HEK293 (cell line): ENCODE measurements around the gene CMC1.

Experiments
- GLIS1 ChIP-seq: fragments of 450-650 bp; formaldehyde crosslinking; IDR thresholded peaks from 2 replicates; pipeline ENCODE4 v1.5.1; 2016; ENCODE audit warnings: missing biosample characterization, missing genetic modification characterization
- GLIS2 ChIP-seq: fragments of 450-650 bp; formaldehyde crosslinking; IDR thresholded peaks from 2 replicates; pipeline ENCODE4 v1.5.1; 2016; ENCODE audit warnings: missing biosample characterization, missing genetic modification characterization
- IKZF3 ChIP-seq: fragments of 450-650 bp; IDR thresholded peaks from 2 replicates; pipeline ENCODE4 v1.5.0; 2018; ENCODE audit warnings: missing biosample characterization, mild to moderate bottlenecking, missing genetic modification characterization, moderate library complexity
- KLF1 ChIP-seq: fragments of 450-650 bp; formaldehyde crosslinking; IDR thresholded peaks from 2 replicates; pipeline ENCODE4 v1.5.1; 2016; ENCODE audit warnings: missing biosample characterization, missing genetic modification characterization
- KLF16 ChIP-seq: fragments of 450-650 bp; formaldehyde crosslinking; IDR thresholded peaks from 2 replicates; pipeline ENCODE4 v1.5.1; 2017; ENCODE audit warnings: missing biosample characterization, missing genetic modification characterization
- KLF7 ChIP-seq: fragments of 450-650 bp; formaldehyde crosslinking; IDR thresholded peaks from 2 replicates; pipeline ENCODE4 v1.5.1; 2016; ENCODE audit warnings: missing biosample characterization, missing genetic modification characterization, borderline replicate concordance
- SALL2 ChIP-seq: fragments of 450-650 bp; formaldehyde crosslinking; IDR thresholded peaks from 2 replicates; pipeline ENCODE4 v1.5.0; 2017; ENCODE audit warnings: missing biosample characterization, mild to moderate bottlenecking, missing genetic modification characterization, borderline replicate concordance
- SP7 ChIP-seq: fragments of 450-650 bp; formaldehyde crosslinking; IDR thresholded peaks from 2 replicates; pipeline ENCODE4 v1.5.1; 2016; ENCODE audit warnings: missing biosample characterization, missing genetic modification characterization
- ZBTB17 ChIP-seq: fragments of 450-650 bp; formaldehyde crosslinking; IDR thresholded peaks from 2 replicates; pipeline ENCODE4 v1.5.1; 2016; ENCODE audit warnings: missing biosample characterization, missing genetic modification characterization
- ZFP3 ChIP-seq: fragments of 450-650 bp; formaldehyde crosslinking; IDR thresholded peaks from 2 replicates; pipeline ENCODE4 v1.5.1; 2016; ENCODE audit warnings: low read depth, missing biosample characterization, missing genetic modification characterization
- ZFP37 ChIP-seq: fragments of 450-650 bp; formaldehyde crosslinking; IDR thresholded peaks from 2 replicates; pipeline ENCODE4 v1.5.1; 2016; ENCODE audit warnings: missing biosample characterization, missing genetic modification characterization
- ZNF114 ChIP-seq: fragments of 450-650 bp; formaldehyde crosslinking; IDR thresholded peaks from 2 replicates; pipeline ENCODE4 v1.5.0; 2017; ENCODE audit warnings: missing biosample characterization, missing genetic modification characterization
- ZNF184 ChIP-seq: fragments of 450-650 bp; IDR thresholded peaks from 2 replicates; pipeline ENCODE4 v1.5.1; 2018; ENCODE audit warnings: missing biosample characterization, mild to moderate bottlenecking, missing genetic modification characterization
- ZNF2 ChIP-seq: fragments of 450-650 bp; formaldehyde crosslinking; IDR thresholded peaks from 2 replicates; pipeline ENCODE4 v1.5.1; 2016; ENCODE audit warnings: missing biosample characterization, missing genetic modification characterization
- ZNF202 ChIP-seq: fragments of 450-650 bp; formaldehyde crosslinking; IDR thresholded peaks from 2 replicates; pipeline ENCODE4 v1.5.1; 2016; ENCODE audit warnings: missing biosample characterization, missing genetic modification characterization, borderline replicate concordance
- ZNF211 ChIP-seq: fragments of 450-650 bp; formaldehyde crosslinking; IDR thresholded peaks from 2 replicates; pipeline ENCODE4 v1.5.1; 2016; ENCODE audit warnings: low read depth, missing biosample characterization, missing genetic modification characterization
- ZNF23 ChIP-seq: fragments of 450-650 bp; formaldehyde crosslinking; IDR thresholded peaks from 2 replicates; pipeline ENCODE4 v1.5.1; 2016; ENCODE audit warnings: missing biosample characterization, missing genetic modification characterization, borderline replicate concordance
- ZNF341 ChIP-seq: fragments of 450-650 bp; formaldehyde crosslinking; IDR thresholded peaks from 2 replicates; pipeline ENCODE4; 2016; ENCODE audit warnings: low read depth, missing biosample characterization, missing genetic modification characterization
- ZNF394 ChIP-seq: fragments of 450-650 bp; formaldehyde crosslinking; IDR thresholded peaks from 2 replicates; pipeline ENCODE4 v1.5.1; 2016; ENCODE audit warnings: missing biosample characterization, missing genetic modification characterization, mild to moderate bottlenecking, moderate library complexity, borderline replicate concordance
- ZNF433 ChIP-seq: fragments of 450-650 bp; formaldehyde crosslinking; IDR thresholded peaks from 2 replicates; pipeline ENCODE4 v1.5.1; 2016; ENCODE audit warnings: missing biosample characterization, missing genetic modification characterization, low read depth
- ZNF585B ChIP-seq: fragments of 450-650 bp; formaldehyde crosslinking; IDR thresholded peaks from 2 replicates; pipeline ENCODE4 v1.5.1; 2016; ENCODE audit warnings: missing biosample characterization, missing genetic modification characterization
- ZNF623 ChIP-seq: fragments of 450-650 bp; formaldehyde crosslinking; IDR thresholded peaks from 2 replicates; pipeline ENCODE4 v1.5.1; 2016; ENCODE audit warnings: missing biosample characterization, missing genetic modification characterization
- ZNF624 ChIP-seq: fragments of 450-650 bp; formaldehyde crosslinking; IDR thresholded peaks from 2 replicates; pipeline ENCODE4 v1.5.1; 2017; ENCODE audit warnings: missing biosample characterization, missing genetic modification characterization
- ZNF654 ChIP-seq: fragments of 450-650 bp; formaldehyde crosslinking; IDR thresholded peaks from 2 replicates; pipeline ENCODE4 v1.5.1; 2016; ENCODE audit warnings: low read depth, missing biosample characterization, missing genetic modification characterization
- ZNF664 ChIP-seq: fragments of 450-650 bp; formaldehyde crosslinking; IDR thresholded peaks from 2 replicates; pipeline ENCODE4 v1.5.1; 2016; ENCODE audit warnings: missing biosample characterization, missing genetic modification characterization
- ZNF768 ChIP-seq: fragments of 450-650 bp; formaldehyde crosslinking; IDR thresholded peaks from 2 replicates; pipeline ENCODE4 v1.5.1; 2018; ENCODE audit warnings: missing biosample characterization, mild to moderate bottlenecking, missing genetic modification characterization
- ZNF843 ChIP-seq: fragments of 450-650 bp; formaldehyde crosslinking; IDR thresholded peaks from 2 replicates; pipeline ENCODE4 v1.5.1; 2016; ENCODE audit warnings: missing biosample characterization, missing genetic modification characterization
- TF ChIP-seq, protein P1 (sequence below): fragments of 450-650 bp; formaldehyde crosslinking; IDR thresholded peaks from 2 replicates; pipeline ENCODE4 v1.5.1; 2017; ENCODE audit warnings: missing biosample characterization, missing genetic modification characterization
- TF ChIP-seq, protein P2 (sequence below): fragments of 450-650 bp; formaldehyde crosslinking; IDR thresholded peaks from 2 replicates; pipeline ENCODE4 v1.5.1; 2017; ENCODE audit warnings: missing biosample characterization, mild to moderate bottlenecking, missing genetic modification characterization, moderate library complexity
- TF ChIP-seq, protein P3 (sequence below): fragments of 450-650 bp; formaldehyde crosslinking; conservative IDR thresholded peaks from 2 replicates; pipeline ENCODE4 v1.5.1; 2016; ENCODE audit warnings: low read depth, missing biosample characterization, missing genetic modification characterization
- TF ChIP-seq, protein P4 (sequence below): fragments of 450-650 bp; IDR thresholded peaks from 2 replicates; pipeline ENCODE4 v1.5.1; 2018; ENCODE audit warnings: missing biosample characterization, mild to moderate bottlenecking, missing genetic modification characterization

CMC1 gene

DNA sequence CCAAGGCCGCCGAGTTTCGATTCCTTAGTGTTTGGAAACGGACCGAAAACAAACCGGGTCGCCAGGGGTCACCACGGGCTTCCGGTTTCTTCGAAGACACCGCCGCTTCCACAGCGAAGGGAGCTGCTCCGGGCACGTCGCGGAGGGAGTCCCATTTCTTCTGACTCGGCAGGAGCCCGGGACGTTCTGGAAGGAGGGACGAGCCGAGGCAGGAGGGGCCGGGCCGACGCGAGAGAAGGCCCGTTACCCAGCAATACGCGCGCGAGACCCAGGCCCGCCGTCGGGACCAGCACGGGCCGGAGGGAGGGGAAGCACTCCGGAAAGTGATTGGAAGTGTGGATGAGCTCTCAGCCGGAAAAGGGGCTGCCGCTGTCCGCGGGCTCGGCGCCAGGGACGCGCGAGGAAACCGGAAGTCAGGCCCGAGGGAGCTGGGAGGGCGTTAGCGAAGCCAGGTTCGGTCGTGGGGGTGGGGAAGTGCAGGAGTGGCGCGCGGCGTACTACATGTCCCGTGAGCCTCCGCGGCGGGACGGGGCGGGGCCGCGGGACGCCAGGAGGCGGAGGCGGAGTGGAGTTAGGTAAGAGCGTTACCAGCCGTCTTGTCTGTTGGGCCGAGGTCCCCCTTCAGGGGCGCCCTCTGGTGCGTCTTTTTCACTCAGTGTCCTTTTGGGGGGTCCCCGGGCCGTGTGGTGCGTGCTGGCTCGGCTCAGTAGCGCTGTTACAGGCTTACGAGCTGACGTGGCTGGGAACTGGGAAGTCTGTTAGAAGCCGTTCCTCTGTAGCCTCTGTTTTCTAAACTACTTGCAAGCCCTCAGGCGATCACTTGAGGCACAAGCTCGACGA lies 107.4 kb downstream of the CMC1 start, which contains the start of the genes AZI2 and ZCWPW2 (continued):
- TF ChIP-seq ZNF394 (peak; percentile 61), ZNF585B (tag by site-specific recombination) (no peak), ZNF2 (tag by site-specific recombination) (peak; percentile 65), KLF16 (tag by site-specific recombination) (0 out of 2 replicates have a peak, but pooled peaks have one; percentile 19), ZNF341 (tag by site-specific recombination) (peak; percentile 89), ZNF23 (tag by site-specific recombination) (no peak), IKZF3 (tag by site-specific recombination) (peak; percentile 73), KLF1 (tag by site-specific recombination) (peak; percentile 59; the same call in 1 of the 2 replicates), ZNF184 (no peak), ZFP3 (tag by site-specific recombination) (no peak), ZNF114 (no peak), ZNF654 (tag by site-specific recombination) (no peak), SALL2 (tag by site-specific recombination) (no peak), KLF7 (peak; percentile 49; the same call in 1 of the 2 replicates), SP7 (tag by site-specific recombination) (peak; percentile 37; the same call in 1 of the 2 replicates), GLIS2 (tag by site-specific recombination) (peak; percentile 85), ZNF623 (no peak), ZNF211 (tag by site-specific recombination) (no peak), ZNF433 (tag by site-specific recombination) (no peak), ZFP37 (tag by site-specific recombination) (0 out of 2 replicates have a peak, but pooled peaks have one; percentile 51), GLIS1 (tag by site-specific recombination) (peak; percentile 54; the same call in 1 of the 2 replicates), ZBTB17 (tag by site-specific recombination) (peak; percentile 38; the same call in 1 of the 2 replicates), ZNF664 (tag by site-specific recombination) (no peak), ZNF624 (tag by site-specific recombination) (no peak), ZNF202 (tag by site-specific recombination) (no peak), ZNF768 (tag by site-specific recombination) (no peak; the same call in 1 of the 2 replicates), ZNF843 (0 out of 2 replicates have a peak, but pooled peaks have one; percentile 37)
- TF ChIP-seq, protein P1, sequence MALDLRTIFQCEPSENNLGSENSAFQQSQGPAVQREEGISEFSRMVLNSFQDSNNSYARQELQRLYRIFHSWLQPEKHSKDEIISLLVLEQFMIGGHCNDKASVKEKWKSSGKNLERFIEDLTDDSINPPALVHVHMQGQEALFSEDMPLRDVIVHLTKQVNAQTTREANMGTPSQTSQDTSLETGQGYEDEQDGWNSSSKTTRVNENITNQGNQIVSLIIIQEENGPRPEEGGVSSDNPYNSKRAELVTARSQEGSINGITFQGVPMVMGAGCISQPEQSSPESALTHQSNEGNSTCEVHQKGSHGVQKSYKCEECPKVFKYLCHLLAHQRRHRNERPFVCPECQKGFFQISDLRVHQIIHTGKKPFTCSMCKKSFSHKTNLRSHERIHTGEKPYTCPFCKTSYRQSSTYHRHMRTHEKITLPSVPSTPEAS: no peak
- TF ChIP-seq, protein P2, sequence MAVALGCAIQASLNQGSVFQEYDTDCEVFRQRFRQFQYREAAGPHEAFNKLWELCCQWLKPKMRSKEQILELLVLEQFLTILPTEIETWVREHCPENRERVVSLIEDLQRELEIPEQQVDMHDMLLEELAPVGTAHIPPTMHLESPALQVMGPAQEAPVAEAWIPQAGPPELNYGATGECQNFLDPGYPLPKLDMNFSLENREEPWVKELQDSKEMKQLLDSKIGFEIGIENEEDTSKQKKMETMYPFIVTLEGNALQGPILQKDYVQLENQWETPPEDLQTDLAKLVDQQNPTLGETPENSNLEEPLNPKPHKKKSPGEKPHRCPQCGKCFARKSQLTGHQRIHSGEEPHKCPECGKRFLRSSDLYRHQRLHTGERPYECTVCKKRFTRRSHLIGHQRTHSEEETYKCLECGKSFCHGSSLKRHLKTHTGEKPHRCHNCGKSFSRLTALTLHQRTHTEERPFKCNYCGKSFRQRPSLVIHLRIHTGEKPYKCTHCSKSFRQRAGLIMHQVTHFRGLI (tag by site-specific recombination): no peak
- TF ChIP-seq, protein P3, sequence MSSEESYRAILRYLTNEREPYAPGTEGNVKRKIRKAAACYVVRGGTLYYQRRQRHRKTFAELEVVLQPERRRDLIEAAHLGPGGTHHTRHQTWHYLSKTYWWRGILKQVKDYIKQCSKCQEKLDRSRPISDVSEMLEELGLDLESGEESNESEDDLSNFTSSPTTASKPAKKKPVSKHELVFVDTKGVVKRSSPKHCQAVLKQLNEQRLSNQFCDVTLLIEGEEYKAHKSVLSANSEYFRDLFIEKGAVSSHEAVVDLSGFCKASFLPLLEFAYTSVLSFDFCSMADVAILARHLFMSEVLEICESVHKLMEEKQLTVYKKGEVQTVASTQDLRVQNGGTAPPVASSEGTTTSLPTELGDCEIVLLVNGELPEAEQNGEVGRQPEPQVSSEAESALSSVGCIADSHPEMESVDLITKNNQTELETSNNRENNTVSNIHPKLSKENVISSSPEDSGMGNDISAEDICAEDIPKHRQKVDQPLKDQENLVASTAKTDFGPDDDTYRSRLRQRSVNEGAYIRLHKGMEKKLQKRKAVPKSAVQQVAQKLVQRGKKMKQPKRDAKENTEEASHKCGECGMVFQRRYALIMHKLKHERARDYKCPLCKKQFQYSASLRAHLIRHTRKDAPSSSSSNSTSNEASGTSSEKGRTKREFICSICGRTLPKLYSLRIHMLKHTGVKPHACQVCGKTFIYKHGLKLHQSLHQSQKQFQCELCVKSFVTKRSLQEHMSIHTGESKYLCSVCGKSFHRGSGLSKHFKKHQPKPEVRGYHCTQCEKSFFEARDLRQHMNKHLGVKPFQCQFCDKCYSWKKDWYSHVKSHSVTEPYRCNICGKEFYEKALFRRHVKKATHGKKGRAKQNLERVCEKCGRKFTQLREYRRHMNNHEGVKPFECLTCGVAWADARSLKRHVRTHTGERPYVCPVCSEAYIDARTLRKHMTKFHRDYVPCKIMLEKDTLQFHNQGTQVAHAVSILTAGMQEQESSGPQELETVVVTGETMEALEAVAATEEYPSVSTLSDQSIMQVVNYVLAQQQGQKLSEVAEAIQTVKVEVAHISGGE (tag by site-specific recombination): peak; percentile 95
- TF ChIP-seq, protein P4, sequence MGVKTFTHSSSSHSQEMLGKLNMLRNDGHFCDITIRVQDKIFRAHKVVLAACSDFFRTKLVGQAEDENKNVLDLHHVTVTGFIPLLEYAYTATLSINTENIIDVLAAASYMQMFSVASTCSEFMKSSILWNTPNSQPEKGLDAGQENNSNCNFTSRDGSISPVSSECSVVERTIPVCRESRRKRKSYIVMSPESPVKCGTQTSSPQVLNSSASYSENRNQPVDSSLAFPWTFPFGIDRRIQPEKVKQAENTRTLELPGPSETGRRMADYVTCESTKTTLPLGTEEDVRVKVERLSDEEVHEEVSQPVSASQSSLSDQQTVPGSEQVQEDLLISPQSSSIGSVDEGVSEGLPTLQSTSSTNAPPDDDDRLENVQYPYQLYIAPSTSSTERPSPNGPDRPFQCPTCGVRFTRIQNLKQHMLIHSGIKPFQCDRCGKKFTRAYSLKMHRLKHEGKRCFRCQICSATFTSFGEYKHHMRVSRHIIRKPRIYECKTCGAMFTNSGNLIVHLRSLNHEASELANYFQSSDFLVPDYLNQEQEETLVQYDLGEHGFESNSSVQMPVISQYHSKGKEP (tag by site-specific recombination): no peak
